SU-DHL-6 (cell line): ENCODE data around the gene TOP2A.

ENCODE experiments used
- H2AFZ ChIP-seq: fragments of 200-600 bp; sonication (generic); 2 replicates; pipeline ENCODE4 v1.6.1; 2014; ENCODE audit warnings: low read depth, mild to moderate bottlenecking, moderate library complexity, mixed read lengths, antibody characterized with exemption, low read length; ENCODE audit not compliant: severe bottlenecking
- H3F3A ChIP-seq: fragments of 200-600 bp; shearing (Covaris generic); 2 replicates; pipeline ENCODE4 v1.6.0; 2016; ENCODE audit warnings: antibody characterized with exemption, mild to moderate bottlenecking; ENCODE audit not compliant: insufficient read depth
- H3K27ac ChIP-seq: fragments of 200-600 bp; sonication (generic); 2 replicates; pipeline ENCODE4 v1.5.1; 2016; ENCODE audit warnings: low read depth, mild to moderate bottlenecking, low read length, moderate library complexity, mixed read lengths
- H3K27me3 ChIP-seq: fragments of 200-600 bp; sonication (generic), shearing (Covaris generic); 2 replicates; pipeline ENCODE4 v1.6.0; 2014; ENCODE audit warnings: mild to moderate bottlenecking, low read length
- H3K36me3 ChIP-seq: fragments of 200-600 bp; sonication (generic); 2 replicates; pipeline ENCODE4 v1.6.1; 2014; ENCODE audit warnings: mild to moderate bottlenecking, low read length, mixed read lengths
- H3K4me2 ChIP-seq: fragments of 300-600, 200-600 bp; shearing (Covaris generic), sonication (generic); 2 replicates; pipeline ENCODE4 v1.6.0; 2014; ENCODE audit warnings: low read length, low read depth, mild to moderate bottlenecking; ENCODE audit not compliant: poor library complexity, severe bottlenecking
- H3K4me3 ChIP-seq: fragments of 200-600 bp; sonication (generic); 2 replicates; pipeline ENCODE4 v1.5.1; 2014; ENCODE audit warnings: antibody characterized with exemption, low read length, mild to moderate bottlenecking, mixed read lengths; ENCODE audit not compliant: insufficient read depth, poor library complexity, severe bottlenecking
- H3K79me2 ChIP-seq: fragments of 200-600 bp; sonication (generic); 2 replicates; pipeline ENCODE4 v1.6.1; 2014; ENCODE audit warnings: mild to moderate bottlenecking, low read length, moderate library complexity; ENCODE audit not compliant: insufficient read depth
- H3K9ac ChIP-seq: fragments of 200-600 bp; sonication (generic); 2 replicates; pipeline ENCODE4 v1.7.0; 2014; ENCODE audit warnings: mild to moderate bottlenecking, low read length
- H3K9me2 ChIP-seq: fragments of 200-600 bp; sonication (generic); replicated peaks from 2 replicates; pipeline ENCODE4 v1.6.1; 2014; ENCODE audit warnings: low read length; ENCODE audit not compliant: insufficient read depth
- H3K9me3 ChIP-seq: fragments of 200-600 bp; sonication (generic); 2 replicates; pipeline ENCODE4 v1.6.1; 2014; ENCODE audit warnings: low read length, mixed read lengths; ENCODE audit not compliant: insufficient read depth
- H4K20me1 ChIP-seq: fragments of 200-600 bp; sonication (generic); 2 replicates; pipeline ENCODE4 v1.6.1; 2014; ENCODE audit warnings: low read depth, mild to moderate bottlenecking, antibody characterized with exemption, low read length, moderate library complexity, mixed read lengths
- EZH2phosphoT487 ChIP-seq: fragments of 200-600 bp; sonication (generic), shearing (Covaris generic); conservative IDR thresholded peaks from 2 replicates; pipeline ENCODE4 v1.6.1; 2018; ENCODE audit warnings: mild to moderate bottlenecking, antibody characterized with exemption, low read length, moderate library complexity, mixed read lengths
- TF ChIP-seq, protein P1 (sequence below): fragments of 200-600 bp; sonication (generic); IDR thresholded peaks from one replicate; pipeline ENCODE4 v1.5.1; 2017; ENCODE audit warnings: antibody characterized with exemption, mild to moderate bottlenecking, low read length, moderate library complexity; ENCODE audit not compliant: insufficient read depth, poor library complexity, severe bottlenecking

The TOP2A gene

DNA sequence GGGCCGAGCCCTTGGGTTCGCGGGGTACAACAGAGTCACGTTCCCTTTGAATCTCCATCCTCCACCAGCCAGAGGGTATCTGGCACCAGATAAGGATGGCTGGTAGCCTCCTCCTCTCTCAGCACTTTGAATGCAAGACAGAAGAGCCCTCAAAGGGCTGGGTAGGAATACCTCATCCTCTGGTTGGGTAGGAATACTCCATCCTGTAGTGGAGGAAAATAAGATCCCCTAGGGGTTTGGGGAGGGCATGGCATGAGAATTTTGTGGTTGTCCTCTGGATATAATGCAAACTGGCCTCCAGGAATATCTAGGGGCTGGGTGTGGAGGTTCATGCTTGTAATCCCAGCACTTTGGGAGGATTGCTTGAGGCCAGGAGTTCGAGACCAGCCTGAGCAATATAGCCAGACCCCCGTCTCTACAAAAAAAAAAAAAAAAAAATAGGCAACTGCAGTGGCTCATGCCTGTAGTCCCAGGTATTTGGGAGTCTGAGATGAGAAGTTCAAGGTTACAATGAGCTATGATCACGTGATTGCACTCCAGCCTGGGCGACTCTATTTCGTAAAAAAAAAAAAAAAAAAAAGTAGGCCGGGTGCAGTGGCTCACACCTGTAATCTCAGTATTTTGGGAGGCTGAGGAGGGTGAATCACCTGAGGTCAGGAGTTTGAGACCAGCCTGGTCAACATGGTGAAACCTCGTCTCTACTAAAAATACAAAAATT, 28.2 kb upstream of the TOP2A start:
- no peaks in the 10 kb centered on the region for H3K9me3 ChIP-seq
- H2AFZ ChIP-seq = no peak overlapping the region
- no peaks in the 10 kb centered on the region for H3F3A ChIP-seq
- H3K36me3 ChIP-seq = no peaks in the 10 kb centered on the region
- TF ChIP-seq, protein P1, sequence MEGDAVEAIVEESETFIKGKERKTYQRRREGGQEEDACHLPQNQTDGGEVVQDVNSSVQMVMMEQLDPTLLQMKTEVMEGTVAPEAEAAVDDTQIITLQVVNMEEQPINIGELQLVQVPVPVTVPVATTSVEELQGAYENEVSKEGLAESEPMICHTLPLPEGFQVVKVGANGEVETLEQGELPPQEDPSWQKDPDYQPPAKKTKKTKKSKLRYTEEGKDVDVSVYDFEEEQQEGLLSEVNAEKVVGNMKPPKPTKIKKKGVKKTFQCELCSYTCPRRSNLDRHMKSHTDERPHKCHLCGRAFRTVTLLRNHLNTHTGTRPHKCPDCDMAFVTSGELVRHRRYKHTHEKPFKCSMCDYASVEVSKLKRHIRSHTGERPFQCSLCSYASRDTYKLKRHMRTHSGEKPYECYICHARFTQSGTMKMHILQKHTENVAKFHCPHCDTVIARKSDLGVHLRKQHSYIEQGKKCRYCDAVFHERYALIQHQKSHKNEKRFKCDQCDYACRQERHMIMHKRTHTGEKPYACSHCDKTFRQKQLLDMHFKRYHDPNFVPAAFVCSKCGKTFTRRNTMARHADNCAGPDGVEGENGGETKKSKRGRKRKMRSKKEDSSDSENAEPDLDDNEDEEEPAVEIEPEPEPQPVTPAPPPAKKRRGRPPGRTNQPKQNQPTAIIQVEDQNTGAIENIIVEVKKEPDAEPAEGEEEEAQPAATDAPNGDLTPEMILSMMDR = no peak
- no peak for TF ChIP-seq EZH2phosphoT487
- no peaks in the 10 kb centered on the region for H4K20me1 ChIP-seq
- H3K27ac ChIP-seq = no peak overlapping the region
- H3K79me2 ChIP-seq = no peaks in the 10 kb centered on the region
- H3K4me2 ChIP-seq = no peak overlapping the region
- H3K9ac ChIP-seq = no peak overlapping the region
- no peak overlapping the region for H3K4me3 ChIP-seq
- no peaks in the 10 kb centered on the region for H3K9me2 ChIP-seq
- 0 out of 2 replicates have a peak, but pooled peaks cover 4% of the 10 kb centered on the region for H3K27me3 ChIP-seq

GRCh38 chr17:40443988-40444899, 26.5 kb upstream of the TOP2A start:
- Histone ChIP-seq H4K20me1 (no peaks in the 10 kb centered on the region), H3K9me2 (no peaks in the 10 kb centered on the region), H3K4me3 (no peak overlapping the region), H3K79me2 (no peaks in the 10 kb centered on the region), H3K36me3 (no peaks in the 10 kb centered on the region), H3K4me2 (peak overlapping the region; percentile 50), H2AFZ (no peak overlapping the region), H3K27ac (no peak overlapping the region), H3F3A (no peaks in the 10 kb centered on the region), H3K9me3 (no peaks in the 10 kb centered on the region), H3K9ac (no peak overlapping the region), H3K27me3 (0 out of 2 replicates have a peak, but pooled peaks cover 4% of the 10 kb centered on the region)
- TF ChIP-seq EZH2phosphoT487 = no peak
- TF ChIP-seq, protein P1 = no peak

DNA sequence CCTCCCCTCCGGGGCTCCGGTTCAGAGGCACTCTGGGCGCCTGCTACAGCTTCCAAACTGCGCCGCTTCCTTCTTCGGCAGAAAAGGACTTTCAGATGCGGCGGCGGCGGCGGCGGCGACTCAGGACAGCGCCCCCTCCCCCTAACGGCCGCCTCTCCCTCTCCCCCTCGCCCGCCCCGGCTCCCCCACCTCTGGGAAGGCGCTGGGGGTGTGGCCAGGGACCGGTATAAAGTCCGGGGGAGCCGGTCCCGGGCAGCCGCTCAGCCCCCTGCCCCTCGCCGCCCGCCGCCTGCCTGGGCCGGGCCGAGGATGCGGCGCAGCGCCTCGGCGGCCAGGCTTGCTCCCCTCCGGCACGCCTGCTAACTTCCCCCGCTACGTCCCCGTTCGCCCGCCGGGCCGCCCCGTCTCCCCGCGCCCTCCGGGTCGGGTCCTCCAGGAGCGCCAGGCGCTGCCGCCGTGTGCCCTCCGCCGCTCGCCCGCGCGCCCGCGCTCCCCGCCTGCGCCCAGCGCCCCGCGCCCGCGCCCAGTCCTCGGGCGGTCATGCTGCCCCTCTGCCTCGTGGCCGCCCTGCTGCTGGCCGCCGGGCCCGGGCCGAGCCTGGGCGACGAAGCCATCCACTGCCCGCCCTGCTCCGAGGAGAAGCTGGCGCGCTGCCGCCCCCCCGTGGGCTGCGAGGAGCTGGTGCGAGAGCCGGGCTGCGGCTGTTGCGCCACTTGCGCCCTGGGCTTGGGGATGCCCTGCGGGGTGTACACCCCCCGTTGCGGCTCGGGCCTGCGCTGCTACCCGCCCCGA, 25.7 kb upstream of the TOP2A start, which contains the start of gene IGFBP4:
Gene IGFBP4, plus strand, starts transcription at position 255 of the 792 bp plus-strand sequence. Its CDS starts 286 bp downstream, at position 541.
- Histone ChIP-seq H4K20me1 (no peaks in the 10 kb centered on the region), H2AFZ (no peak within 1 kb of the TSS), H3K4me2 (peak within 1 kb of the TSS; percentile 50), H3K9ac (no peak within 1 kb of the TSS), H3K27ac (no peak within 1 kb of the TSS), H3F3A (no peaks in the 10 kb centered on the region), H3K36me3 (no peaks in the 10 kb centered on the region), H3K9me2 (no peaks in the 10 kb centered on the region), H3K79me2 (no peaks in the 10 kb centered on the region), H3K4me3 (no peak within 1 kb of the TSS), H3K27me3 (0 out of 2 replicates have a peak, but pooled peaks cover 4% of the 10 kb centered on the region), H3K9me3 (no peaks in the 10 kb centered on the region)
- TF ChIP-seq, protein P1 = peak; percentile 21
- no peak for TF ChIP-seq EZH2phosphoT487
